Stimulated activated CD8-positive, alpha-beta memory T cell treated with anti-CD3 and anti-CD28 coated beads, Interleukin-15, amount 100 ng/mL, for 24 hours (primary cell): ENCODE results near the gene TMSB4X.
"Not testable (repeated sequence)": the region's sequence is repeated elsewhere in the genome, so short reads cannot be mapped to it uniquely, and the experiment has no call there.

Source experiments
- DNase-seq: peaks from one replicate; pipeline ENCODE4 v3.0.0-alpha.2; 2020; ENCODE audit warnings: low read depth

The TMSB4X gene

DNA sequence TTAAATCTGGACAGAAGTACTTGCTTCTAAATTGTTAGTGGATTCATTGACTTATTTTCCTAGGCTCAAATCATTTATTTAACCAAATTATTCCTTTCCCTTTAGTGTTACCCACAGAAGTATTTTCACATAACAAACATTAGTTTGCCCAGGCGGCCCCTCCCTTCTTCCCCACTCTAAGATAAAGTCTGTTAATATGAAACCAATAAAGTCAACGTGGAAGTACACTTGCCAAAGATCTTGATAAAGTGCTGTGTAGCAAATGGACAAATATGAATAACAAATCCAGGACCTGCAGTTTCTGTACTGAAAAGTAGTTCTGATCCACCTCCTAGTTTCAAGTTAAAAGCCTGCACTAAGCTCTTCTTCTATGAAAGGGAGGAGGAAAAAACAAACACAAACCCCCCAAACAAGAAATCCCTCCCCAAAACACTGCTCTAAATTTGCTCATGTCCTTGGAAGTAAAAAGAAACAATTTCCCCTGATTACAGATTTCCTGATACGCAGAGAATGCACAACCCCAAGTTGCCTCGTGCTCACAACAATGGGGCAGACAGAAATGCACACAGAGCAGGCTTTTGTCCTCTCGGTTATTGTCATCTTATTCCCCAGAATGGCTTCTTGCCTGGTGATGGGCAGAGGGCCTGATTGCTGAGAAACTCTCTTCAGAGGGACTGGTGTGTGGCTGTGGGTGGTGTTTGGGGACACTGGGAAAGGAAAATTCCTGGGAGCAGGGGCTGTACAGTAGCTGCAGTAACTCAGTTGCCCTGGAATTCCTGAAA is 23.2 kb downstream of the TMSB4X start:
- DNase-seq: no peak

DNA sequence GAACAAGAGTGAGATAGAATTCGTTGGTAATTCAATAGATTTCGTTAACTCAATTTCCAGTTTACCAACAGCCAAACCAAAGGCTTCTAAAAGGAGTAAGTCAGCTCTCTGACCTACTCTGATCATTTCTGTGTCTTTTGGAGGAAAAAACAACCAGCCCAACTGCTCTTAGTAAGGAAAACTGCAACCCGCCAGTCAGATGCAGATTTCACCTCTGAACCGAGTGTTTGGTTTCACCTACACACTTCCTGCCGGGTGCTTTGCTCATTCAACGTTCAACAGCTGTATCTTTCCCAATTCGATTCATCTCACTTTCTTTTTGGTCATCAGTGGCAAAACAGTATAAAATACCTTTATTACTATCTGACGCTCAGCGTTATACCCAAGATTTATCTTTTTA is 24.5 kb downstream of the TMSB4X start:
- no peak for DNase-seq

DNA sequence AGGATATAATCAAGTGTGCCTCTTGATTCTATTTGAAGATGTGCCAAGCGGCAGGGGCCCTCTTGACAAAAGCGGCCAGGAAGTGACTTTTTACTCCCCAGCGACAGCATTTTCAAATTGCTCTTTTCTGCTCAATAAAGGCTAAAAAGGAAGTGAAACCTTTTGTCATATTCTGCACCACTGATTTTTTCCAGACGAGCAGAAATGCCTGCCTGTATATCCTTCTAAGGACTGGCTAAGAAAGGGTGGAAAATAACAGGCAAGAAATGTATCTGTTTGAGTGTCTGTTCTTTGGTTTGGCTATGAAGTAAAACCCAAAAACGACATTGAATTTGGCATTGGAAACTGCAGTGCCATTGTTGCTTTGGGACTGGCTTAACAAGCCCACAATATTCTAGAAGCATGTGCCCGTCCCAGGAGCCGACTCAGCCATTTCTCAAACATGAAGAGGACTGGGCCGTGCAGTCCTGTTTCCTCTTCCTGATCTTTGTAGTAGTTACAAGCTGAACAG is 25.4 kb downstream of the TMSB4X start:
- DNase-seq: no peak

DNA sequence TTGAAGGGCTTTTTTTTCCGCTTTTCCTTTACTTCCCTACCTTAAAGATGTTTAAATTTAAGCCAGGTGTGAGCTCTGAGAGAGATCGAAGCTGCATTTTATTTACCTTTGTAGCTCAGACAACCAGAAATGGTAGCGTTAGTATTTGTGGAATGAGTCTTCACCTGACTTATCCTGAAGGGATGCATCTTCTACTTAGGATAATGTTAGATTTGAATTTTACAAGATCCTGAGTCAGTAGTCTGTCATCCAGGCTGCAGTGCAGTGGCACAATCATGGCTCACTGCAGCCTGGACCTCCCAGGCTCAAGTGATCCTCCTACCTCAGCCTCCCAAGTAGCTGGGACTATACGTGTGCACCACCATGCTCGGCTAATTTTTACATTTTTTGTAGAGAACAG is 26.2 kb downstream of the TMSB4X start:
- DNase-seq: no peak

DNA sequence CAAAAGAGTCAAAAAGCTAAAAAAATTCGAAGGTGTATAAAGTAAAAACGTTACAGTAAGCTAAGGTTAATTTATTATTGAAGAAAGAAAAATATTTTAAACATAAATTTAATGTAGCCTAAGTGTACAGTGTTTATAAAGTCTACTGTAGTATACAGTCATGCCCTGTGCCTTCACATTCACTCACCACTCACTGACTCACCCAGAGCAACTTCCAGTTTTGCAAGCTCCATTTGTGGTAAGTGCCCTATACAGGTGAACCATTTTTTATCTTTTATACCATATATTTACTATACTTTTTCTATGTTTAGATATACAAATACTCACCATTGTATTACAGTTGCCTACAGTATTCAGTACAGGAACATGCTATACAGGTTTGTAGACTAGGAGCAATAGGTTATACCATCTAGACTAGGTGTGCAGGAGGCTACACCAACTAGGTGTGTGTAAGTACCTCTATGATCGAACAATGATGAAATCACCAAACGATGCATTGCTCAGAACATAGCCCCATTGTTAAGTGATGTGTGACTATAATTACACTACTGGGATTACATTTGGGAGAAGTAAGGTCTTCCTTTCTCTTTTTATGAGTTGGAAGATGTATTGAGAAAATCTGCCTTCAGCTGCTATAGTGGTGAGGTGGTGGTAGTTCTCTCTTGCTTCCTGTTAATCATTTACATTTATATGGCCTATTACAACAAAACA is 27.2 kb downstream of the TMSB4X start:
- no peak for DNase-seq

DNA sequence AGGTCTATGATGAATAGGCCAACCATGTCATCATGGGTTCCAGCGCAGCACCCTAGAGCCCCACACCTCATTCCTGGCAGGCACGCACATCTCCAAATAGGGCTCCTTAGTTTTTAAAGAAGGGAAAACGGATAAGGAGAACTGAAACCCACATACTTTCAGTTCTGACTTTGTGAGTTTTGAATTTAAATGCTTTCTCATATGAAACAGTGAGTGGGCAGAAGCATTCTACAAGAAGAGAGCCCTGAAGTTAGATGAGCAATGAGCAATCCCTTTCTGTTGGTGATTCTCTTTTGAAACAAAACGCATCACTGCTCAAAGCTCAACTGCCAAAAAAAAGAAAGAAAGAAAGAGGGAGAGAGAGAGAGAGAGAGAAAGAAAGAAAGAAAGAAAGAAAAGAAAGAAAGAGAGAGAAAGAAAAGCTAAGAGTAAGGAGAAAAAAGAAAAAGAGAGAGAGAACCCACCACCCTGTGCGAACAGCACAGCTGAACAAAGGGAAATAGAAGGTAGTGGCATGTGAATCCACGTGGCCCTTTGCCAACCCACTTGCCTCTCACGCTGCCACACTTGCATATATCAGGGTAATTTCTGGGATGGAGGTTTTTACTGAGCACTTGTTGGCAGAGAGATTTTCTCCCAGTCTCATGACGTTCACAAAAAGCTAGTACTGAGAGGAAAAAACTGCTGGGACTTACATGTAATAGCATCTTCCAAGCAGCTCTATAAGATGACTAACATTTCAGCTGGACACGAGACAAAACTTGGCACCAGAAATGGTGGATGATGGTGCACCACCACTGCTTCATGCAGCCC is 31.0 kb downstream of the TMSB4X start:
- no peak for DNase-seq

DNA sequence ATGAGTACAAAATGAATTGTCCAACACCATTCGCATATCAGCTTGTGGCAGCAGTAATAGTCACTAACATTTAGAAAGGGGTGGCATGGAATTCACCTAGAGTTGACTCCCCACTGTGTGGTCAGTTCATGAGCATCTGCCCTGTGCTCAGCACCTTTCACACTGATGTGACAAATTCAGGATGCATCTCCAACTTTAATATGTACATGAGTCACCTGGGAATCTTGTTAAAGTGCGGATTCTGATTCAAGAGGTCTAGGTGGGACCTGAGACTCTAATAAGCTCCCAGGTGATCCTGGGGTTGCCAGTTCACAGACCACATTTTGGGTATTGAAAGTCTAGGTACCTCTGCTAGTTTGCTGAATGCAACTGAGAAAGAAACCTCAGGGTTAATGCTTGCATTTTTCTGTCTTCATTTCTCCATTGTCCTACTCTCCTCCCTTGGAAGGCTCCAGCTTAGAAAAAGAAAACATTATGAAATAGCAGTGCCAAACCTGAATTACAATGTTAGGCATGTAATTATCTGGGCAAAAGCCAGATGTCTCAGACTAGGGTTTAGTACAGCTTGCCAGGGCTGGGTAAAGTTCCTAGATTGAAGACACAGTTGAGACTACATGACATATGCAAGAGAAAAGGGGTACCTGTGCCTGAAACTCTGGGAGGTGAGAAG is 32.7 kb downstream of the TMSB4X start:
- DNase-seq: no peak

DNA sequence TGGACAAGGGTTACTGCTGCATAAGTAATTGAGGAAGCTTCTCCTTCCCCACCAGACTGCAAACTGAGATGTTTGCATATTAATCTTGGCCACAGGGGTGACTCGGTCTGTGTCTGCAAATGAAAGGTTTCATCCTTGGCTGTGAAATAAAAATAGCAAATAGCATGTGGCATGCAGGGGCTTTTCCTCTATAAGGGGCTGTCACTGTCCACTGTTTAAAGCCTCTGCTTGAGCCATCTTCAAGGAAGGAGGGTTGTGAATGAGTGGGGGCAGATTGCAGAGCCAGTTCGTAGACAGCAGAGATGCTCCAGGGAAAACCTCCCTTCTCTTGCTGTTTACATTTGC is 33.3 kb downstream of the TMSB4X start:
- no peak for DNase-seq

DNA sequence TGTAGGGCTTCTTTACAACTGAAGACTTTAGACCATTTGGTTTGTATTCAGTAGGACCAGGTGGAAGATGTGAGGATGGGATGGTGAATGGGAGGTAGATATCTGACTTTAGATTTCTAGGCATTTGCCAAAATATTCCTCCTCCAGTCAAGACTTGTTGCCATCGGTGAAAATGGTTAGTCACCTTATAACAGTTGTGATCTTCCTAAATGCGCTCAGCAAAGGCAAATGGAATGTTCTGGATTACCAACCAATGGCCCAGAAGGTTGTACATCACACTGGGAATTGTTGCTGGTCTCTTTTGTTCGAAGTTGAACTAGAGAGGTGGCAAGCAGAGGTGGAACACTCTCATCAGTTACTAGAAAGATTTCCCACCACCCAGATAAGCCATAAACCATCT is 33.9 kb downstream of the TMSB4X start:
- no peak for DNase-seq

DNA sequence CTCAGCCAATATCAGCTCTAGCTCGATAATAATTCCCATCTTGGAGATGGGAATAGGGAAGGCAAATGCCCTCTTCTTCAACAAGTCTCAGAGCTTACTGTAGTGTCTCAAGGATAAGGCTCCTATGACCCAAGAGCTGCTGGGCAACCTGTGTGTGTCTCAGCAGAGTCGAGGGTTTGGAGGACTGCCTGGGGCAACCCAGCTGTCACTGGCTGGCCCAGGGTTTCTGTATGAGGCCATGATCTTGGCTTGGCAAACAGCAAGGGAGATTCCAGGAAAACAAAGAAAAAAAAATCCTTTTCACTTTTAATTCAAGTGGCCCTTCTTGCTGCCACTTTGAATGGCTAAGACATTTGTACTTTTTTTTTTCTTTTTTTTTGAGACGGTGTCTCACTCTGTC is 34.4 kb downstream of the TMSB4X start:
- DNase-seq: no peak

DNA sequence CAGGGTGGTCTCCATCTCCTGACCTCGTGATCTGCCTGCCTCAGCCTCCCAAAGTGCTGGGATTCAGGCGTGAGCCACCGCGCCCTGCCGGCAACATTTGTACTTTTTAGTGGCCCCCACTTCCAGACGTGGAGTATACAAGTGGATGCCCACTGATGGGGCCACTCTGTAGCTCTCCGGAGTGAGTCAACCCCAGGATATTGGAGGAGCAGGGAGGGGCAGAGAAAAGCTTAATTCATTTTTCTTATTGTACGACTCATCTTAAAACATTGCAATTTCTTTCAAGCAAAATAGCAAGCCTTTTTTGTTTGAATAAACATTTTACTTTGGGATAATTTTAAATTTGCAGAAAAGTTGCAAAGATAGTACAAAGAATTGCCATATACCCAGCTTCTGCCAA is 34.9 kb downstream of the TMSB4X start:
- no peak for DNase-seq

DNA sequence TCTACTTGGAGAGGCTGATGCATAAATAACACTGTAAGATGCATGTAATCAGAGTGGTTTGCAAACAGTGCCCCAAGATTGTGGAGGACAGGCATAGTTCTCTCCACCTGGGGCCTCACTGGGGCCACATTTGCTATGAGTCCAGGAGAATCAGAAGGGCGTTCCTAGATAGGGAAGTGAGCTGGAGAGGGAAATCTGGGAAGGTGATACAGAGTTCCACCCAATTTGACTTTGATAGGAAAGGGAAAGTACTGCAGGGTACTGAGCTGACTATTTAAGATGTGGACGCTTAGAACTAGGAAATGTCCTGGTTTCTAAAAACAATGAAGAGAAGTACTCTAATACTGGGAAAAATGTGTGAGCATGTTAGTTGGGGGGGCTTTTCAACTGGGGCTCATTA is 35.6 kb downstream of the TMSB4X start:
- no peak for DNase-seq

DNA sequence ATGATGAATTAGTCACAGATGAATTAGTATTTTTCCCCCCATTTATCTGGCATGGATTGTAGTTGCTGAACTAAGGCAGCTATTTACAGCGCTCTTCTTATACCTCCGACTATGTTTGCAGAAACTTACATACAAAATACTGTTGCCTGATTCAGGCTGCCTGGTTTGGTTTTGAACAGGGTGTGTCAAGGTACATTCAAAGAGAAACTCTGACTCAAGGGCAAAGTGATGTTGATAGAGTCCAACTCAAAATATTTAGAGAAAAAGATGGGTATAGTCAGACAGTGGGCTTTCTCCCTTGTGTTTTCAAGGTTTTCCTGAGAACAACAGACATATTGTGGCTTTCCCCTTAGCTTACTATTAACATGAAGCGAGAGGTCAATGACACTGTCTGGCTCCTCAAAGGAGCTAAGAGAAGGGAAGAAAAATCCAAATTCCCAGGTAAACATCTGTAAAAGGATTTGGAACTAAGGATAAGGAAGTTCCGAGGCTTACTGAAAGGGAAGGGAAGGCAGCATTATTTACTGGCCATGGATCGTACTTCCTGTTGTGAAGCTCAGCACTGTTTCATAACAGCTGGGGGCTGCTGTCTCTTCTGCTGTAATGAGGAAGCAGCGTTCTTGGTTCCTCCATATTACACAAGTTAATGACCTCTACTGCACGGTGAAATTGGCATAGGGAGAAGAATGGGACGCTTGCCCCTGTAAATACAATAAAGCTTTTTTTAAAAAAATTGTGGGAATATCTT is 38.6 kb downstream of the TMSB4X start:
- no peak for DNase-seq

DNA sequence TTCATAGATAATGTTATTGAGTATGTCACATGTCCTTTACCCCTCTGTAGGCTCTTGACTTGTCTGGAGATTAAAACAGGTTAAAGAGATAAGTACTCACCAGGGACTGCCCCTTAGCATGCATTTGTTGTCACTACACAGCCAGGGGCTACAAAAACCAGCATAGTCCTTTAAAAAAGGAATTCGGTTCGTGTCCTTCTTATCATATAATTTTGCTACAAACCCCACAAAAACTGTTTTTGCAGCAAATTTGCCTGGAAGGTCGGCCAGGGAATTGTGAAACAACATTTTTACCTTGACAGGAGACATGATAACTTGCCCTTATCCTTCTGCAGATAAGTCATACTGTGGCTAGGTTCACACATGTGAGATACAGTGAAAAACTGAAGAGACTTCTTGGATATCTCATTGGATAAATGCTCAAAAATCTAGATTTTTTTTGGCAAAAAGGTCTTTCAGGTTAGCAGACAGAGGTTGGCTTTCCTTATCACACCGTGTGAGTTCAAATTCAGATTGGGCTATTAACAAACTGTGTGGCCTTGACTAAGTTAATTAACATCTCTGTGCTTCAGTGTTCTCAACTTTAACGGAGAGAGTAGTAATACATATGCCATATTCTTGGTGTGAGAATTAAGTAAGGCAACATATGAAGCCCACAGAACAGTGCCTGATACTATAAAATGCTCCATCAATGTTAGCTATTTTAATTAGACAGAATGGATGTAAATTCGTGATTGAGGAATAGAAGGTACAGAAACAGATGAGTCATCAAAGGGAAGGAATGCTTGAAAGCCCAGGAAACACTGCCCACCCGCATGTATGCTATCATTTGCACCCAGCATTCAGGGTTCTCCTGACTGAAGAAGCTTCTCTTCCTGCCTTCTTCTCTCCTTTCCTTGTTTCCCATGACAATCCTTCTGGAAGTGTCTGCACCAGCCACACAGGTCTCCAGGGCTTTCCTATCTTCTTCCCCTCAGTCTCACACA is 39.5 kb downstream of the TMSB4X start:
- DNase-seq: no peak

DNA sequence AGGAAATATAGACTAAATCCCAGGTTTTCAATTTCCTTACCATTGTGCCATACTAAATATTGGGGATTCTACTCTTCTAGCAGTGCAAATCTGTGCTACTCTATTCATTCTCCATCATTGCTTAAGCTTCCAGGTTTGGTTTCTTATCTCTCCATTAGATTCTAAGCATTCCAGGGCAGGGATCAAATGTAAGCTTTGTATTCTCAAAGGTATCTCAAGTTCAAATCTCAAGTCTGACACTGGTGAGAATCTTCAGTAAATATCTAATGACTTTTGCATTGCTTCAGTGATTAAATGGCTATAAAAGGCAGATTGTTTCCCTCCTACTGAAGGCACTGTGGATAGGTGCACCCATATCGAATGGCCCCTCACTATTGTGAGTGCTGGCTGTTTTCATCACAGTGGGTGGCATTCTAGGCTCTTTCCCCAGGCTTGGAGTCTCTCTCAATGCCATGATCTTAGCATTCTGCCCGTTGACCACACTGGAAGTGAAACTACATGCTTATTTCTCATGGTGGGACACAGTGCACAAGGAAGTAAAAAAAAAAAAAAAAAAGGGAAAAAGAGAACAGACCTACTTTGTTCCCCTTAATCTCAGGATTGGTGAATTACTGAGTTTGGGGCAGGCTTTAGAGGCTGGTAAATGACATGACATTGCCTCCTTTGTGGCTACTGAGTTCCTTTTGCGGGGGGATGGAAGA is 40.8 kb downstream of the TMSB4X start:
- DNase-seq: no peak

DNA sequence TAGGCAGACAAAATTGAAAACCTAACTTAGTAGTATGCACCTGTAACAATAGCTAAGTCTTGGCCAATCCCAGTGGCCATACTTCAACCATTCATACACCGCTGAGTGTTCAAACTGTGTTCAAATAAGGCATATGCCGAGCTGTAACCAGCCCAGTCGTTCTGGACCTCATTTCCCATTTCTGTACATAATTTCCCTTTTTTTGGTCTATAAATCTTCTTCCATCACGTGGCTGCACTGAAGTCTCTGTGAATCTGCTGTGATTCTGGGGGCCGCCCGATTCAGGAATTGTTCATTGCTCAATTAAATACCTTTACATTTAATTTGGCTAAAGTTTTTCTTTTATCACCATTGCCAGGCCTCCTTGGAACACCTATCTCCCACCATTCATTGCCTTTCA is 41.8 kb downstream of the TMSB4X start:
- not testable (repeated sequence) for DNase-seq

DNA sequence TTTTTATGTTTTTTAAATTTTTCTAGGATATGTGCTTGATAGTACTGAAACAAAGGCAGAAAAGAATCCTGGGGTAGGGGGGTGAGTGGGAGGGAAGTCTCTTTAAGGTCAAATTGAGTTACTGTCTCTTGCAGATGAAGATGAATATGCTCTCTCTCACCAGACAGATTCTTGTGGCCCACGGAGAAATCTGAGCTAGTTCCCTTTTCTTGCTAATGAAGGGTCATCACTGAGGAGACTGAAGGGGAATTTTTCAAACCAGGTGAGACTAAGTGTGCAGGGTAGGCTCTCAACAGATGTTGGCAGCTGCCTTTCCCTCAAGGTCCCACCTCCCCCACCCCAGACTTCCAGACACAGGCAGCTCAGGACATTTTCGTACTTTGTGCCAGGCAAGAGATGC is 48.0 kb downstream of the TMSB4X start:
- no peak for DNase-seq

DNA sequence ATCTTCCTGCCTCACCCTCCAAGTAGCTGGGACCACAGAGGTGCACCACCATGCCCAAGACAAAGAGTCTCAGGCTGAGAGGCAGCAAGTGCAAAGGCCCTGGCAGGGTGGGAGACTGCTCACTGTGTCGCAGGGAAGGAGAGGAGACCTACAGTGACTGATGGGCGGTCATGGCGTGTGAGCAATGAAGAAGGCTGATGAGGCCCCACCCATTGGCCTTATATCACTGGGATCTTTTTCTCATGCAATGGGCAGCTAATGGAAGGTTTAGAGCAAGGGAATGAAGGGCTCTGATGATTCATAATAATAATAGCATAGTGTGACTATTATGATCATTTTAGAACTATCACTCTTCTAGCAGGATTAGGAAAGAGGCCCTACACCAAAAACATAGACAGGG is 48.7 kb downstream of the TMSB4X start:
- no peak for DNase-seq

DNA sequence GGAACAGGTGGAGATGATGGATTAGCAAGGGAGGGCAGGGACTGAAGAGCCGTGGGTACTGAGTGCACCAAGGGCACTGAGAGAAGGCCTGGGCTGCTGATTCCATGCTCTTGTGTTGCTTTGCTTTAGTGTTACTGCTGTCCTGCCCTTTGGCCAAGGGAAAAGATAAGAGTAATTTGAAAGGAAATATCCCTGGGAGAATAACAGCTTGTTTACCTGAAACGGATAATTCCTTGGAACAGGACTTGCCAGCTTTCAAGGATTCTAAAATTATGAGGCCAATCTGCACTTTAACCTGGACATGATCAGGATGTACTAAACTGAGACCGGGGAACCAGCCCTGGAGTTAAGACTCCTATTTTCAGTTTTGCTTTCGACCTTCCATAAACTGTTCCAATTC is 49.1 kb downstream of the TMSB4X start:
- no peak for DNase-seq

DNA sequence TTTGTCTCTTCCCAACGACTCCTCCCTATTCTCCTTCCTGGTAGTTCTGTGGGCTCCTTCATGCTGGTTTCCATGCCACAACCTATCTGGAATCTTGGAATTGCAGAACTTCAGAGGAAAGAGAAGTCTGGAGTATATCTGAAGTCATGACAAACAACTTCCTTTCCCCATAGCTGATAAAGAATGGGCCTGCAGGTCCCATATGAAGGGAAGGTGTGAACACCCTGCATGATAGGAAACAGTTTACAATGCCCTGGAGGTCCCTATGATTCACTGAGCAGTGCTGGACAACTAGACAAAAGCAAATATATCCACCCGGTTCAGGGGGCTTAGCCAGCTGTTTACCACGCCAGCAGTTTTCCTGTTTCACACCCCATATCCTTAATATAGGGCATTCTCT is 50.1 kb downstream of the TMSB4X start:
- DNase-seq: no peak
